Lung (tissue), 12 donors: Measurements from ENCODE around the gene PES1. TPM values are rescaled to one million over a fixed set of nuclear protein-coding genes. Genes with fewer than 3 reads are reported as not detected.
"Not testable (repeated sequence)": the region's sequence is repeated elsewhere in the genome, so short reads cannot be mapped to it uniquely, and the experiment has no call there.

Experiments
- ATAC-seq: fragments of 200-7000 bp; cut with Tn5 transposase; one replicate; pipeline ENCODE4 v1.9.1; 2020; ENCODE audit warnings: moderate number of reproducible peaks; ENCODE audit not compliant: insufficient read depth, low FRiP score
- DNase-seq, 3 donors: peaks; one replicate each; pipeline ENCODE4 v3.0.0-alpha.2; 2013 to 2017
- H3K27ac ChIP-seq, 2 donors: one replicate each; pipeline ENCODE4 v1.5.1; 2013; ENCODE audit warnings: mild to moderate bottlenecking in 2 of 2, moderate library complexity in 2 of 2, control low read depth in 1 of 2, inconsistent platforms in 1 of 2, low read depth in 1 of 2, low read length in 1 of 2
- H3K27me3 ChIP-seq, 3 donors: one replicate each; pipeline ENCODE4 v1.5.1; 2013; ENCODE audit warnings: low read length in 2 of 3; ENCODE audit not compliant: control insufficient read depth in 3 of 3, insufficient read depth in 3 of 3
- H3K36me3 ChIP-seq, 4 donors: one replicate each; pipeline ENCODE4 v1.5.1; 2013; ENCODE audit warnings: low read length in 4 of 4, mild to moderate bottlenecking in 1 of 4, moderate library complexity in 1 of 4; ENCODE audit not compliant: control insufficient read depth in 4 of 4, insufficient read depth in 4 of 4
- H3K4me1 ChIP-seq, 5 donors: one replicate each; pipeline ENCODE4 v1.5.1; 2013; ENCODE audit warnings: low read length in 5 of 5, mild to moderate bottlenecking in 2 of 5, moderate library complexity in 1 of 5; ENCODE audit not compliant: control insufficient read depth in 5 of 5, insufficient read depth in 5 of 5
- H3K4me3 ChIP-seq: one replicate; pipeline ENCODE4 v1.5.1; 2013; ENCODE audit warnings: mild to moderate bottlenecking, control low read depth, moderate library complexity
- H3K9ac ChIP-seq, 2 donors: one replicate each; pipeline ENCODE4 v1.5.1; 2013; ENCODE audit warnings: low read length in 2 of 2, control low read depth in 1 of 2; ENCODE audit not compliant: insufficient read depth in 1 of 2
- H3K9me3 ChIP-seq, 4 donors: one replicate each; pipeline ENCODE4 v1.5.1; 2013; ENCODE audit warnings: low read length in 3 of 4, mild to moderate bottlenecking in 1 of 4, moderate library complexity in 1 of 4; ENCODE audit not compliant: control insufficient read depth in 4 of 4, insufficient read depth in 3 of 4
- WGBS, 2 donors: extraction: QIAGEN DNeasy Blood & Tissue Kit; methylation state at CpG; one replicate each; pipeline ENCODE4 v1.1.7; 2013; 5-methylcytosine and 5-hydroxymethylcytosine counted together
- polyA plus RNA-seq, 2 donors: library from polyadenylated mRNA; stranded (reverse); fragments of 200-250 nt; gene quantifications; one replicate each; pipeline ENCODE4 v1.2.1, GENCODE V29; 2013
- total RNA-seq, 2 donors: library from RNA; depleted of rRNA in 1 of 2; stranded (reverse); fragments of >200 nt in 1 of 2; gene quantifications; one replicate each; pipeline ENCODE4 v1.2.1, GENCODE V29; 2014 to 2021
- TF ChIP-seq, protein P1 (sequence below): IDR thresholded peaks from 2 replicates; pipeline ENCODE4 v1.5.1; 2012; ENCODE audit warnings: mild to moderate bottlenecking; ENCODE audit errors: control extremely low read depth, extremely low read depth
- donor health status: control.
- donor health status: control.
- donor health status: Bipolar disorder and iron deficiency.
- donor health status: healthy.
- donor health status: DM: yes; HTN: yes; CAD: no.

The PES1 gene
- total and polyA plus RNA-seq, 4 donors, result 34.4 to 77.2 (median 72.7) TPM

DNA sequence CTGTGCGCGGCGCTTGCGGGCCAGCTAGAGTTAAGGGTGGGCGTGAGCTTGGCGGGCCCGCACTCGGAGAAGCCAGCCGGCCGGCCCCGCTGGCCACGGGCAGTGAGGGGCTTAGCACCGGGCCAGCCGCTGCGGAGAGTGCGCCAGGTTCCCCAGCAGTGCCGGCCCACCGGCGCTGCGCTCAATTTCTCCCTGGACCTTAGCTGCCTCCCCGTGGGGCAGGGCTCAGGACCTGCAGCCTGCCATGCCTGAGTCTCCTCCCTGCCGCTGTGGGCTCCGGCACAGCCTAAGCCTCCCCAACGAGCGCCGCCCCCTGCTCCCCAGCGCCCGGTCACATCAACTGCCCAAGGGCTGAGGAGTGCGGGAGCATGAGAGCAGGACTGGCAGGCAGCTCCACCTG, 5.2 kb upstream of the PES1 start:
- Histone ChIP-seq H3K27ac (no peak overlapping the region), H3K9me3 (no peaks in the 10 kb centered on the region), H3K9ac (no peak overlapping the region), H3K4me3 (no peak overlapping the region), H3K36me3 (no peaks in the 10 kb centered on the region), H3K4me1 (peaks cover 0 to 6% (median 0%) of the 10 kb centered on the region in 5 donors), H3K27me3 (no peaks in the 10 kb centered on the region)
- ATAC-seq, result no peak
- DNase-seq, result no peak
- TF ChIP-seq, protein P1, sequence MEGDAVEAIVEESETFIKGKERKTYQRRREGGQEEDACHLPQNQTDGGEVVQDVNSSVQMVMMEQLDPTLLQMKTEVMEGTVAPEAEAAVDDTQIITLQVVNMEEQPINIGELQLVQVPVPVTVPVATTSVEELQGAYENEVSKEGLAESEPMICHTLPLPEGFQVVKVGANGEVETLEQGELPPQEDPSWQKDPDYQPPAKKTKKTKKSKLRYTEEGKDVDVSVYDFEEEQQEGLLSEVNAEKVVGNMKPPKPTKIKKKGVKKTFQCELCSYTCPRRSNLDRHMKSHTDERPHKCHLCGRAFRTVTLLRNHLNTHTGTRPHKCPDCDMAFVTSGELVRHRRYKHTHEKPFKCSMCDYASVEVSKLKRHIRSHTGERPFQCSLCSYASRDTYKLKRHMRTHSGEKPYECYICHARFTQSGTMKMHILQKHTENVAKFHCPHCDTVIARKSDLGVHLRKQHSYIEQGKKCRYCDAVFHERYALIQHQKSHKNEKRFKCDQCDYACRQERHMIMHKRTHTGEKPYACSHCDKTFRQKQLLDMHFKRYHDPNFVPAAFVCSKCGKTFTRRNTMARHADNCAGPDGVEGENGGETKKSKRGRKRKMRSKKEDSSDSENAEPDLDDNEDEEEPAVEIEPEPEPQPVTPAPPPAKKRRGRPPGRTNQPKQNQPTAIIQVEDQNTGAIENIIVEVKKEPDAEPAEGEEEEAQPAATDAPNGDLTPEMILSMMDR, result no peak
- 90 to 95% methylated on average over 25 to 29 of the region's 29 CpGs for WGBS, 2 donors

DNA sequence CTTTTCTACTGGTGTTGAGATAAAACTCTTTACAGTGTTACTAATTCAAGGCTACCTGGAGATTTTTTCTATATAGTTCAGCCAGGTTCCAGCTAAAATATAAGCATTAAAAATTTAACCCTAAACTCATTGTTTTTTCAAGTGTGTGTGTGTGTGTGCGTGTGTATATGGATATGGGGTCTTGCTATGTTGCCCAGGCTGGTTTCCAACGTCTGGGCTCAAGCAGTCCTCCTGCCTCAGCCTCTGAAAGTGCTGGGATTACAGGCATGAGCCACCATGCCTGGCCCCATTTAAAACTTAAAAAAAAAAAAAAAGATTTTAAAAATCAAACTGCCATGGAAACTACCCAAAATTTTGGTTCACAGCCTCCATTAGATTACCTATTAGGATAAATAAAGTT, 4.5 kb upstream of the PES1 start:
- Histone ChIP-seq H3K9me3 (no peaks in the 10 kb centered on the region), H3K27ac (no peak overlapping the region), H3K36me3 (no peaks in the 10 kb centered on the region), H3K4me1 (peaks cover 0 to 6% (median 2%) of the 10 kb centered on the region in 5 donors), H3K27me3 (no peaks in the 10 kb centered on the region), H3K4me3 (no peak overlapping the region), H3K9ac (no peak overlapping the region)
- WGBS, 2 donors, result 62 to 65% methylated on average over 2 of the region's 2 CpGs
- TF ChIP-seq, protein P1, result no peak
- ATAC-seq (no peak), DNase-seq (peak in 1 of 3 donors; percentile 14)

DNA sequence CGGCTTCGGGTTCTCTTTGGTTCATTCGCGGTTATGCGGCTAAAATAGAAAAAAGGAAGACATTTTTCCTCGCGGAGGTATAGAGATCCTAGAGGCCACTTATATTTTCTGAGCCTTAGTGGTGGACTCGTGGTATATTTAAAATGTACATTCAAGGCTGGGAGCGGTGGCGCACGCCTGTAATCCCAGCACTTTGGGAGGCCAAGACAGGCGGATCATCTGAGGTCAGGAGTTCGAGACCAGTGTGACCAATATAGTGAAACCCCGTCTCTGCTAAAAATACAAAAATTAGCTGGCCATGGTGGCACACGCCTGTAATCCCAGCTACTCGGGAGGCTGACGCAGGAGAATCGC, 627 bp upstream of the PES1 start:
- H3K4me3 ChIP-seq, ATAC-seq, H3K27me3 ChIP-seq, DNase-seq, H3K9ac ChIP-seq, H3K27ac ChIP-seq, H3K9me3 ChIP-seq: not testable (repeated sequence)
- Histone ChIP-seq H3K4me1 (peaks cover 4 to 15% (median 7%) of the 10 kb centered on the region in 5 donors), H3K36me3 (peaks cover 1 to 17% (median 11%) of the 10 kb centered on the region in 4 donors)
- 35 to 36% methylated on average over 18 of the region's 18 CpGs for WGBS, 2 donors

DNA sequence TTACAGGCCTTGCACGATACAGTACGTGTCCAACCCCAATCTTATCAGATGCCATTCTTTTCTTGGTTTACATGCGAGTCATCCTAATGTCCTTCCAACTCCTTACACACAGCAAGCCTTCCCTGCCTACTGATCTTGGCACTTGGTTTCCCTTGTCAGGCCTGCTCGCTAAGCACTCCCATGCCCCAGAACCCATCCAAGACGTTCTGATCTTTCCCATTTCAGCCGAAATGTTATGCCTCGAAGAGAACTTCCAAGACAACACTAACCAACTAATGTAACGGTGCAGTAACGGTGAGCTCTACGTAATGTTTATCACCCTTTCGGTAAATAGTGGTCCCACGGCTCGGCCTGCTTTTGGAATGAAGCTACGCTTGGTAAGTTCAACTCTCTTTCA, 521 bp downstream of the PES1 start:
- WGBS, 2 donors, result 4 to 5% methylated on average over 14 of the region's 14 CpGs
- H3K9me3 ChIP-seq, result no peaks in the 10 kb centered on the region
- ATAC-seq (no peak), DNase-seq (no peak)
- peaks cover 4 to 15% (median 7%) of the 10 kb centered on the region in 5 donors for H3K4me1 ChIP-seq
- H3K27me3 ChIP-seq, result no peaks in the 10 kb centered on the region
- H3K9ac ChIP-seq, result peak overlapping the region; percentile 91 to 92
- peak overlapping the region in 1 of 2 donors; percentile 30 for H3K27ac ChIP-seq
- H3K4me3 ChIP-seq, result peak overlapping the region; percentile 95
- H3K36me3 ChIP-seq, result peaks cover 7 to 27% (median 21%) of the 10 kb centered on the region in 4 donors
- TF ChIP-seq, protein P1, result no peak
